MCF 10A (cell line): ENCODE measurements around the gene THRB. TPM values are rescaled to one million over a fixed set of nuclear protein-coding genes. Genes with fewer than 3 reads are reported as not detected.

ENCODE experiments used
- BruUV-seq: library from RNA; stranded (reverse); fragments of 400-500 nt; replicated peaks from 2 replicates; lab custom pipeline; 2021; lab: Mats Ljungman, UMichigan
- CTCF ChIA-PET: fragments of 300-600 bp; sonication (Branson Sonifier 250); formaldehyde crosslinking; extraction: SDS; loops from one replicate; lab custom pipeline; 2021; ENCODE audit warnings: antibody characterized with exemption, inconsistent platforms; lab: Yijun Ruan, JAX
- POLR2A ChIA-PET: fragments of 300-600, 350-650 bp; sonication (Branson Sonifier 250); formaldehyde crosslinking; extraction: SDS; loops from one replicate; lab custom pipeline; 2020; ENCODE audit warnings: antibody characterized with exemption, inconsistent platforms; lab: Yijun Ruan, JAX
- DNase-seq: peaks from one replicate; pipeline ENCODE4 v3.0.0-alpha.2; 2018; ENCODE audit not compliant: unreplicated experiment
- H3K27ac Mint-ChIP-seq: one replicate; pipeline ENCODE4 v1.8.0; 2022; ENCODE audit warnings: mild to moderate bottlenecking, low read depth, mixed read lengths; ENCODE audit not compliant: unreplicated experiment
- H3K27me3 Mint-ChIP-seq: one replicate; pipeline ENCODE4 v1.8.0; 2022; ENCODE audit warnings: mixed read lengths; ENCODE audit not compliant: insufficient read depth, unreplicated experiment
- H3K36me3 Mint-ChIP-seq: one replicate; pipeline ENCODE4 v1.8.0; 2022; ENCODE audit warnings: mild to moderate bottlenecking, moderate library complexity, mixed read lengths; ENCODE audit not compliant: insufficient read depth, unreplicated experiment
- H3K4me1 Mint-ChIP-seq: one replicate; pipeline ENCODE4 v1.8.0; 2022; ENCODE audit warnings: mixed read lengths; ENCODE audit not compliant: insufficient read depth, unreplicated experiment
- H3K4me3 Mint-ChIP-seq: one replicate; pipeline ENCODE4 v1.8.0; 2022; ENCODE audit warnings: mild to moderate bottlenecking, moderate library complexity, mixed read lengths; ENCODE audit not compliant: unreplicated experiment
- H3K9me3 Mint-ChIP-seq: one replicate; pipeline ENCODE4 v1.8.0; 2022; ENCODE audit warnings: mixed read lengths; ENCODE audit not compliant: unreplicated experiment
- CTCF ChIP-seq: fragments of 200-600 bp; IDR thresholded peaks from one replicate; pipeline ENCODE4 v1.8.0; 2022; ENCODE audit warnings: antibody characterized with exemption, mild to moderate bottlenecking; ENCODE audit not compliant: unreplicated experiment
- intact Hi-C: fragments of 100-400 bp; cut with micrococcal nuclease; formaldehyde crosslinking; loops from 2 replicates; pipeline ENCODE4 v1.14.1; 2022
- total RNA-seq: library from RNA; stranded (reverse); gene quantifications from 2 replicates; pipeline ENCODE4 v1.2.3, GENCODE V29; 2022

THRB gene
- total RNA-seq, 1 experiment from 2014 or later, result 4.2 TPM

- no peak overlapping the region for H3K4me3 Mint-ChIP-seq
- peaks cover 7% of the 10 kb centered on the region for H3K9me3 Mint-ChIP-seq
- BruUV-seq, result no TSS peak
- H3K27ac Mint-ChIP-seq, result no peak overlapping the region
- intact Hi-C loops, result no loop called here
- H3K4me1 Mint-ChIP-seq, result peaks cover 13% of the 10 kb centered on the region
- no peak for TF ChIP-seq CTCF
- no peak for DNase-seq
- H3K36me3 Mint-ChIP-seq, result no peaks in the 10 kb centered on the region
- ChIA-PET CTCF (no interaction called here), POLR2A (no interaction called here)
- H3K27me3 Mint-ChIP-seq, result no peaks in the 10 kb centered on the region
Observed at GRCh38 chr3:24357635-24358034, 137.0 kb downstream of the THRB start.

GRCh38 chr3:24355806-24356205 lies 138.8 kb downstream of the THRB start:
- H3K4me3 Mint-ChIP-seq, result no peak overlapping the region
- ChIA-PET POLR2A (no interaction called here), CTCF (no interaction called here)
- H3K9me3 Mint-ChIP-seq, result no peaks in the 10 kb centered on the region
- H3K27ac Mint-ChIP-seq, result no peak overlapping the region
- peaks cover 24% of the 10 kb centered on the region for H3K4me1 Mint-ChIP-seq
- no TSS peak for BruUV-seq
- no peak for TF ChIP-seq CTCF
- intact Hi-C loops, result no loop called here
- no peaks in the 10 kb centered on the region for H3K27me3 Mint-ChIP-seq
- H3K36me3 Mint-ChIP-seq, result no peaks in the 10 kb centered on the region
- no peak for DNase-seq

- no peak overlapping the region for H3K4me3 Mint-ChIP-seq
- no peaks in the 10 kb centered on the region for H3K9me3 Mint-ChIP-seq
- intact Hi-C loops, result no loop called here
- peaks cover 24% of the 10 kb centered on the region for H3K4me1 Mint-ChIP-seq
- ChIA-PET CTCF (interaction anchor here (0.7 kb wide), 1 partner anchor 31 kb away, joined by 3 read pairs; no protein-coding TSS in a partner anchor), POLR2A (interaction anchor here (0.9 kb wide), 1 partner anchor 11 kb away, joined by 4 read pairs; no protein-coding TSS in a partner anchor)
- no peak for DNase-seq
- no peak for TF ChIP-seq CTCF
- BruUV-seq, result no TSS peak
- H3K36me3 Mint-ChIP-seq, result no peaks in the 10 kb centered on the region
- H3K27ac Mint-ChIP-seq, result no peak overlapping the region
- H3K27me3 Mint-ChIP-seq, result no peaks in the 10 kb centered on the region
Observed at GRCh38 chr3:24354230-24354629, 140.4 kb downstream of the THRB start.

DNA sequence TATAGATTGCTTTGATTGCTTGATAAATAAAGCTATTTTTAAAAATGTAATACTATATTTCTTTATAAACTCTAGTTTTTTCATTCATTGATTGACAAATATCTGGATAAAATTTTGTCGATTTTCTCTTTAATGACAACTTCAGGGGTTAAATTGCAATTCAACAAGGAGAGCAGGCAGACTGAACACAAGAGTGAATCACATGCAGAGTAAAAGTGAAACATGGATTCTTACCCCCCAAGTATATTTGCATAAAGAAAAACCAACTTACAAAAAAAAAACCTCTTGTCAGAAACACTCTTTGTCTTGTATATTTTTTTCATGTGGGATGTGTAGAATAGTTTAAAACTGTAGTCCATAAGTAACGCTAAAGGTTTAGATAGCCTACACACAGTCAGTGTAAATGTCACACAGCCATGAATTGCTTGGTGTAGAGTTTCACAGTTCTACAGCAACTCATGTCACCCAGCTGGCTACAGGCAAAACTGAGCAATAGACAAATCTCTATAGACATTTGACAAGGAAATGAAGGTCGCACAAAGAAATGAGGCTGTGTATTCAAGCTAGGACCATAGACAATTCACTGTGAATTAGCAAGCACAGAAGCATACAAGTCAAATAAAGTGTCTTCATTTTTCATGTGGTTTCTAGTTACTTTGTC lies 141.6 kb downstream of the THRB start:
- Mint-ChIP-seq H3K4me1 (peaks cover 24% of the 10 kb centered on the region), H3K4me3 (no peak overlapping the region), H3K36me3 (no peaks in the 10 kb centered on the region), H3K27me3 (no peaks in the 10 kb centered on the region), H3K9me3 (no peaks in the 10 kb centered on the region), H3K27ac (no peak overlapping the region)
- DNase-seq, result no peak
- intact Hi-C loops, result no loop called here
- POLR2A ChIA-PET, result interaction anchor here (0.9 to 1.7 kb wide), 3 partner anchors 9 to 12 kb away, joined by 3 to 10 read pairs (median 4); no protein-coding TSS in a partner anchor
- no TSS peak for BruUV-seq
- CTCF ChIA-PET, result interaction anchor here (1.8 kb wide), 1 partner anchor 288 kb away, joined by 3 read pairs; no protein-coding TSS in a partner anchor
- TF ChIP-seq CTCF, result no peak
